Glomerular endothelial cell (primary cell): Measurements from ENCODE around the gene PLAC9. TPM values are rescaled to one million over a fixed set of nuclear protein-coding genes. Genes with fewer than 3 reads are reported as not detected.

ENCODE experiments used
- DNase-seq: peaks from one replicate; pipeline ENCODE4 v3.0.0-alpha.2; 2011; ENCODE audit warnings: low read depth, low spot score; ENCODE audit errors: extremely low read depth
- total RNA-seq: library from RNA; depleted of rRNA; stranded (reverse); fragments of >200 nt; gene quantifications from 2 replicates; pipeline ENCODE4 v1.2.3, GENCODE V29; 2015

Gene PLAC9
- total RNA-seq, 1 donor from 2014 or later: 0.93 TPM

- no peak for DNase-seq
Observed at GRCh38 chr10:80177781-80178636, 45.5 kb downstream of the PLAC9 start.

- no peak for DNase-seq
Observed at GRCh38 chr10:80182986-80183385, 50.5 kb downstream of the PLAC9 start.

GRCh38 chr10:80183436-80183835 lies 50.9 kb downstream of the PLAC9 start:
- no peak for DNase-seq

GRCh38 chr10:80184291-80184690 lies 51.8 kb downstream of the PLAC9 start:
- no peak for DNase-seq

- no peak for DNase-seq
Observed at GRCh38 chr10:80185578-80186299, 53.2 kb downstream of the PLAC9 start.

- no peak for DNase-seq
Observed at GRCh38 chr10:80186364-80187012, 54.0 kb downstream of the PLAC9 start.

GRCh38 chr10:80187060-80187459 lies 54.5 kb downstream of the PLAC9 start:
- DNase-seq: no peak

- DNase-seq: no peak
Observed at GRCh38 chr10:80187465-80188409, 55.2 kb downstream of the PLAC9 start.

GRCh38 chr10:80188713-80189112 lies 56.2 kb downstream of the PLAC9 start:
- no peak for DNase-seq

GRCh38 chr10:80191589-80192270 lies 59.2 kb downstream of the PLAC9 start:
- no peak for DNase-seq

GRCh38 chr10:80192553-80192952 lies 60.0 kb downstream of the PLAC9 start:
- DNase-seq: no peak

- DNase-seq: no peak
Observed at GRCh38 chr10:80194373-80195045, 62.0 kb downstream of the PLAC9 start.

Other genes starting within 250 kb of the PLAC9 start
- gene SFTPD, start 183.6 kb upstream of the PLAC9 start, total RNA-seq: not detected in 2 replicates
- gene TMEM254, start 54.1 kb upstream of the PLAC9 start, total RNA-seq: 8.6 and 11.4 TPM in 2 replicates
- 98.2 and 118 TPM in 2 replicates for gene ANXA11, start 72.8 kb downstream of the PLAC9 start, total RNA-seq
- gene MAT1A, start 156.9 kb downstream of the PLAC9 start, total RNA-seq: not detected in 2 replicates
- not detected in 2 replicates for gene DYDC1, start 224.0 kb downstream of the PLAC9 start, total RNA-seq
- gene DYDC2, start 224.1 kb downstream of the PLAC9 start, total RNA-seq: not detected in 2 replicates